ENCODE results near the gene PICALM. TPM values are rescaled to one million over a fixed set of nuclear protein-coding genes. Genes with fewer than 3 reads are reported as not detected.

Gene PICALM
- total RNA-seq, 2 donors from 2014 or later, result 97.8 to 132 TPM

- TF ChIP-seq CTCF (IDR thresholded peaks at IDR 0.05), result no peak
- TF ChIP-seq POLR2A (IDR thresholded peaks at IDR 0.05), result no peak
- DNase-seq, result no peak
- intact Hi-C loops (cut with DNase I), result no loop called here
Observed at GRCh38 chr11:86067009-86067850, 1.7 kb downstream of the PICALM start.

GRCh38 chr11:86066657-86067008 is 2.3 kb downstream of the PICALM start:
- intact Hi-C loops (cut with DNase I), result no loop called here
- peaks cover 54% of the 10 kb centered on the region for H3K4me1 ChIP-seq
- TF ChIP-seq POLR2A (IDR thresholded peaks at IDR 0.05), result no peak
- no peak for TF ChIP-seq CTCF (IDR thresholded peaks at IDR 0.05)

More at GRCh38 chr11:86067009-86067850, 1.7 kb downstream of the PICALM start:
- peak overlapping the region; percentile 87 to 97 (median 94) for H3K27ac ChIP-seq
- no peaks in the 10 kb centered on the region for H3K9me3 ChIP-seq
- H3K27me3 ChIP-seq, result no peaks in the 10 kb centered on the region
- H3K4me3 ChIP-seq, result peak overlapping the region; percentile 81 to 93
- peaks cover 48% of the 10 kb centered on the region for H3K4me1 ChIP-seq
- WGBS, 2 donors, result 0 to 1% methylated on average over 11 of the region's 11 CpGs
- H3K36me3 ChIP-seq (replicated peaks in 1 of 2; ENCODE audit: insufficient read depth in 1 of 2, low read depth in 2 of 2), result no peaks in the 10 kb centered on the region
- no peak for ATAC-seq

GRCh38 chr11:86066033-86066432 is 2.9 kb downstream of the PICALM start:
- TF ChIP-seq CTCF (IDR thresholded peaks at IDR 0.05) (no peak), POLR2A (IDR thresholded peaks at IDR 0.05) (no peak)
- H3K4me3 ChIP-seq, result peak overlapping the region in 1 of 2 donors; percentile 81
- 1 to 2% methylated on average over 3 of the region's 3 CpGs for WGBS, 2 donors
- no peaks in the 10 kb centered on the region for H3K27me3 ChIP-seq
- no peaks in the 10 kb centered on the region for H3K36me3 ChIP-seq (replicated peaks in 1 of 2; ENCODE audit: insufficient read depth in 1 of 2, low read depth in 2 of 2)
- H3K4me1 ChIP-seq, result peaks cover 58% of the 10 kb centered on the region
- ATAC-seq (no peak), DNase-seq (no peak)
- peak overlapping the region in 3 of 4 donors; percentile 87 to 97 (median 95) for H3K27ac ChIP-seq
- intact Hi-C loops (cut with DNase I), result no loop called here
- no peaks in the 10 kb centered on the region for H3K9me3 ChIP-seq

More at GRCh38 chr11:86066657-86067008, 2.3 kb downstream of the PICALM start:
- no peaks in the 10 kb centered on the region for H3K36me3 ChIP-seq (replicated peaks in 1 of 2; ENCODE audit: insufficient read depth in 1 of 2, low read depth in 2 of 2)
- no peaks in the 10 kb centered on the region for H3K27me3 ChIP-seq
- 0 to 1% methylated on average over 5 of the region's 5 CpGs for WGBS, 2 donors
- peak overlapping the region; percentile 81 to 93 for H3K4me3 ChIP-seq
- no peaks in the 10 kb centered on the region for H3K9me3 ChIP-seq
- peak overlapping the region in 3 of 4 donors; percentile 87 to 97 (median 95) for H3K27ac ChIP-seq
- DNase-seq (no peak), ATAC-seq (no peak)

GRCh38 chr11:86064220-86064803 is 4.6 kb downstream of the PICALM start:
- ATAC-seq, result no peak
- intact Hi-C loops (cut with DNase I), result no loop called here
- no peak overlapping the region for H3K4me3 ChIP-seq
- WGBS, 2 donors, result 43 to 64% methylated on average over 5 of the region's 5 CpGs
- peaks cover 68% of the 10 kb centered on the region for H3K4me1 ChIP-seq
- H3K36me3 ChIP-seq (replicated peaks in 1 of 2; ENCODE audit: insufficient read depth in 1 of 2, low read depth in 2 of 2), result no peaks in the 10 kb centered on the region
- peak overlapping the region in 1 of 4 donors; percentile 95 for H3K27ac ChIP-seq
- H3K27me3 ChIP-seq, result no peaks in the 10 kb centered on the region
- TF ChIP-seq POLR2A (IDR thresholded peaks at IDR 0.05) (no peak), CTCF (IDR thresholded peaks at IDR 0.05) (no peak)
- no peaks in the 10 kb centered on the region for H3K9me3 ChIP-seq
- no peak for DNase-seq
